Measurements from ENCODE around the gene AFAP1L1.
A peak's percentile ranks its signal among the peaks of the same experiment; 100 is the strongest.

The AFAP1L1 gene

GRCh38 chr5:149261246-149261645 is 10.4 kb upstream of the AFAP1L1 start:
- no peak overlapping the region for H3K4me3 ChIP-seq (ENCODE audit: low read depth, low read length)
- no peak for DNase-seq (ENCODE audit: low read depth)
- TF ChIP-seq, protein P1, sequence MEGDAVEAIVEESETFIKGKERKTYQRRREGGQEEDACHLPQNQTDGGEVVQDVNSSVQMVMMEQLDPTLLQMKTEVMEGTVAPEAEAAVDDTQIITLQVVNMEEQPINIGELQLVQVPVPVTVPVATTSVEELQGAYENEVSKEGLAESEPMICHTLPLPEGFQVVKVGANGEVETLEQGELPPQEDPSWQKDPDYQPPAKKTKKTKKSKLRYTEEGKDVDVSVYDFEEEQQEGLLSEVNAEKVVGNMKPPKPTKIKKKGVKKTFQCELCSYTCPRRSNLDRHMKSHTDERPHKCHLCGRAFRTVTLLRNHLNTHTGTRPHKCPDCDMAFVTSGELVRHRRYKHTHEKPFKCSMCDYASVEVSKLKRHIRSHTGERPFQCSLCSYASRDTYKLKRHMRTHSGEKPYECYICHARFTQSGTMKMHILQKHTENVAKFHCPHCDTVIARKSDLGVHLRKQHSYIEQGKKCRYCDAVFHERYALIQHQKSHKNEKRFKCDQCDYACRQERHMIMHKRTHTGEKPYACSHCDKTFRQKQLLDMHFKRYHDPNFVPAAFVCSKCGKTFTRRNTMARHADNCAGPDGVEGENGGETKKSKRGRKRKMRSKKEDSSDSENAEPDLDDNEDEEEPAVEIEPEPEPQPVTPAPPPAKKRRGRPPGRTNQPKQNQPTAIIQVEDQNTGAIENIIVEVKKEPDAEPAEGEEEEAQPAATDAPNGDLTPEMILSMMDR (IDR thresholded peaks at IDR 0.05; ENCODE audit: control insufficient read depth, extremely low read depth, insufficient read depth): no peak

DNA sequence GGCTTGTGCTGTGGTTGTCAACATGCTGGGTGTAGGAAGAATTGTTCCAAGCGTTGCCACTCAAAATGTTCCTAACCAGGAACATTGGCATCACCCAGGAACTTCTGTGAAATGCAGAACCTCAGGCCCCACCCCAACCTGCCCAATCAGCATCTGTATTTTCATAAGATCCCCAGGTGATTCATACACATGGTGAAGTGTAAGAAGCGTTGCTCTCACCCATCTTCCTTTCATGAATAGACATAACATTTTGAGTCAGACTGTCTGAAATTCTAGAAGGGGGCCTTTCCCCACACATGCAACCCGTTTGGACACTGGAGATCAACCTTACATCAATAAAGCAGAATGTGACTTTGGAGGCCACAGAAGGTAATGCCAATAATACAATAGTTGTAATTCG is 9.3 kb upstream of the AFAP1L1 start:
- DNase-seq (ENCODE audit: low read depth): no peak
- TF ChIP-seq, protein P1 (IDR thresholded peaks at IDR 0.05; ENCODE audit: control insufficient read depth, extremely low read depth, insufficient read depth): no peak
- H3K4me3 ChIP-seq (ENCODE audit: low read depth, low read length): no peak overlapping the region

DNA sequence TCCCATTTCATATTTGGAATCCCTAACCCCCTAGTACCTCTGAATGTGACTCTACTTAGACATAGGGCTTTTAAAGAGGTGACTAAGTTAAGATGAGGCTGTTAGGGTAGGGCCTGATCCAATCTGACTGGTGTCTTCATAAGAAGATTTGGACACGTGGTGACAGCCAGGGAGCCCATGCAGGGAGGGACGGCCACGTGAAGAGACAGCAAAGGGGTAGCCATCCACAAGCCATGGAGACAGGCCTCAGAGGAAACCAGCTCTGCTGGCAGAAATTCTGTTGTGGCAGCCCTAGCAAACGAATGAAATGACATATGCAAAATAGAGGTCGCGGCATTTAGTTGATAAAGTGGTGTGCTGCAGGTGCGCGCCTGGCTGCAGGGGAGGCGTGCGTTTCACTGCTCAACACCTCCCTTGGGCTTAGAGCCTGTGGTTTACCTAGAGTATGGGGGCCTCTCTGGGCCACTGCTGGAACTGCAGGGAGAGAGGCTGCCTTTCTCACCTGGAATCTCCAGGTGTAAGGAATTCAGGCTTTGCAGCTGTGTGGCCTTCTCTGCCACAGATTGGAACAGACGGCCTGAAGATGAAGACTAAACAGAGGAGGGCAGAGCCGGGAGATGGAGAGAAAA is 7.1 kb upstream of the AFAP1L1 start:
- TF ChIP-seq, protein P1 (IDR thresholded peaks at IDR 0.05; ENCODE audit: control insufficient read depth, extremely low read depth, insufficient read depth): peak; percentile 78
- DNase-seq (ENCODE audit: low read depth): no peak
- no peak overlapping the region for H3K4me3 ChIP-seq (ENCODE audit: low read depth, low read length)

DNA sequence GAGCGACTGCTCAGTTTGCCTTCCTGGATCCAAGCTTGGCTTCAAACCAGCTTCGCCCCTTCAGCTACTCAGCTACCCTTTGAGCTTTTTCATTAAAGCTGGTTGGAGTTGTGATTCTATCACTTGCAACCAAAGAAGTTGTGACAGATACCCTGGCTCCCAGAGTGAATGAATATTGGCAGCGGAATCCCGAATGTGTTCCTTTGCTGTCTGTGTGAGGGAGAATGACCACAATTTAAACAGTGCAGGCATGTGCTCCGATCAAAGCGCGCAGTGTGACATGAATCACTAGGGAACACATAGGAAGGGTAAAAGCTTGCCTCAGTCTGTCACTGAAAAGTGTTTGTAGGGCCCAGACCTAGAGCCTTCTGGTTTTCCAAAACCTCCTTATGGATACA is 6.6 kb upstream of the AFAP1L1 start:
- TF ChIP-seq, protein P1 (IDR thresholded peaks at IDR 0.05; ENCODE audit: control insufficient read depth, extremely low read depth, insufficient read depth): no peak
- DNase-seq (ENCODE audit: low read depth): no peak

GRCh38 chr5:149265597-149265996 is 6.1 kb upstream of the AFAP1L1 start:
- DNase-seq (ENCODE audit: low read depth): no peak
- H3K4me3 ChIP-seq (ENCODE audit: low read depth, low read length): no peak overlapping the region
- TF ChIP-seq, protein P1 (IDR thresholded peaks at IDR 0.05; ENCODE audit: control insufficient read depth, extremely low read depth, insufficient read depth): peak; percentile 28; the same call in 1 of the 2 replicates

More for the DNA sequence above, 6.6 kb upstream of the AFAP1L1 start:
- no peak overlapping the region for H3K4me3 ChIP-seq (ENCODE audit: low read depth, low read length)

- no peak overlapping the region for H3K4me3 ChIP-seq (ENCODE audit: low read depth, low read length)
- TF ChIP-seq, protein P1 (IDR thresholded peaks at IDR 0.05; ENCODE audit: control insufficient read depth, extremely low read depth, insufficient read depth): no peak
- DNase-seq (ENCODE audit: low read depth): no peak
Observed at GRCh38 chr5:149267241-149267973, 4.3 kb upstream of the AFAP1L1 start.
